SK-N-SH (cell line): ENCODE data around the gene STPG2. TPM values are rescaled to one million over a fixed set of nuclear protein-coding genes. Genes with fewer than 3 reads are reported as not detected.
A peak's percentile ranks its signal among the peaks of the same experiment; 100 is the strongest.

Experiments
- CTCF ChIA-PET: fragments of 300-600, 350-600 bp; formaldehyde crosslinking; extraction: SDS; loops from one replicate; lab custom pipeline; 2021; lab: Yijun Ruan, JAX
- POLR2A ChIA-PET: fragments of 350-600 bp; sonication (Branson Sonifier 250); formaldehyde crosslinking; extraction: SDS; loops from one replicate; lab custom pipeline; 2020; ENCODE audit warnings: antibody characterized with exemption, inconsistent platforms; lab: Yijun Ruan, JAX
- DNase-seq: peaks from one replicate; pipeline ENCODE4 v3.0.0; 2012
- H2AFZ ChIP-seq: fragments of 200-600 bp; sonication (generic); 2 replicates; pipeline ENCODE4 v1.8.1; 2016; ENCODE audit warnings: antibody characterized with exemption, mild to moderate bottlenecking, low read depth
- H3F3A ChIP-seq: fragments of 200-600 bp; sonication (generic); replicated peaks from 2 replicates; pipeline ENCODE3; 2016; ENCODE audit warnings: antibody characterized with exemption, mild to moderate bottlenecking; ENCODE audit not compliant: insufficient read depth
- H3K27ac ChIP-seq, 2 experiments: fragments of 200-500 bp in 1 of 2; fragments of 200-600 bp in 1 of 2; sonication (Bioruptor generic) in 1 of 2; sonication (generic), shearing (Covaris generic) in 1 of 2; 2 replicates each; pipeline versions ENCODE4 v1.5.1 to v1.6.1; 2014 to 2016; ENCODE audit warnings: low read depth in 2 of 2, inconsistent platforms in 1 of 2, low read length in 1 of 2, mild to moderate bottlenecking in 1 of 2, mixed read lengths in 1 of 2
- H3K27me3 ChIP-seq: fragments of 200-600 bp; sonication (generic), shearing (Covaris generic); 2 replicates; pipeline ENCODE4 v1.6.1; 2016; ENCODE audit warnings: mixed run types; ENCODE audit not compliant: insufficient read depth
- H3K36me3 ChIP-seq, 2 experiments: fragments of 200-500 bp in 1 of 2; fragments of 200-600 bp in 1 of 2; sonication (Bioruptor generic) in 1 of 2; sonication (generic) in 1 of 2; replicated peaks in 1 of 2; 2 replicates each; pipeline versions ENCODE3 to v1.5.1; 2014 to 2016; ENCODE audit warnings: low read length in 1 of 2, mild to moderate bottlenecking in 1 of 2; ENCODE audit not compliant: insufficient read depth in 2 of 2, control insufficient read depth in 1 of 2
- H3K4me1 ChIP-seq, 2 experiments: fragments of 200-500 bp in 1 of 2; fragments of 200-600 bp in 1 of 2; sonication (Bioruptor generic) in 1 of 2; sonication (generic), shearing (Covaris generic) in 1 of 2; 2 replicates each; pipeline versions ENCODE4 v1.5.1 to v1.6.1; 2014 to 2016; ENCODE audit warnings: low read depth in 1 of 2, low read length in 1 of 2, mixed run types in 1 of 2; ENCODE audit not compliant: insufficient read depth in 2 of 2, control insufficient read depth in 1 of 2
- H3K4me2 ChIP-seq: fragments of 200-600 bp; sonication (generic), shearing (Covaris generic); 2 replicates; pipeline ENCODE4 v1.6.1; 2017; ENCODE audit warnings: mixed run types
- H3K4me3 ChIP-seq, 2 experiments: fragments of 200-500 bp in 1 of 2; fragments of 200-600 bp in 1 of 2; sonication (Bioruptor generic) in 1 of 2; sonication (generic), shearing (Covaris generic) in 1 of 2; 2 replicates each; pipeline versions ENCODE4 v1.5.1 to v1.8.1; 2014 to 2016; ENCODE audit warnings: low read depth in 2 of 2, inconsistent platforms in 1 of 2, low read length in 1 of 2, mild to moderate bottlenecking in 1 of 2, mixed read lengths in 1 of 2, moderate library complexity in 1 of 2
- H3K79me2 ChIP-seq: fragments of 200-600 bp; sonication (generic); 2 replicates; pipeline ENCODE4 v1.8.1; 2017; ENCODE audit warnings: mild to moderate bottlenecking; ENCODE audit not compliant: insufficient read depth
- H3K9ac ChIP-seq: fragments of 200-600 bp; sonication (generic); 2 replicates; pipeline ENCODE4 v1.6.1; 2017; ENCODE audit warnings: mixed run types
- H3K9me2 ChIP-seq: fragments of 200-600 bp; sonication (generic); 2 replicates; pipeline ENCODE4 v1.6.1; 2017; ENCODE audit warnings: mixed run types
- H3K9me3 ChIP-seq: fragments of 200-600 bp; sonication (generic); 2 replicates; pipeline ENCODE4 v1.6.1; 2017; ENCODE audit warnings: mixed run types, mild to moderate bottlenecking, moderate library complexity
- H4K20me1 ChIP-seq: fragments of 200-600 bp; sonication (generic); 2 replicates; pipeline ENCODE4 v1.6.1; 2017; ENCODE audit warnings: mild to moderate bottlenecking, mixed run types; ENCODE audit not compliant: insufficient read depth
- EP300 ChIP-seq, 2 experiments: IDR thresholded peaks; 2 replicates each; pipeline versions ENCODE4 v1.4.0 to v1.6.1; 2012; ENCODE audit warnings: borderline replicate concordance in 1 of 2, low read depth in 1 of 2, low read length in 1 of 2
- EZH2phosphoT487 ChIP-seq: fragments of 200-600 bp; sonication (generic); IDR thresholded peaks from 2 replicates; pipeline ENCODE4 v1.6.1; 2017; ENCODE audit warnings: low read depth, mixed run types, mild to moderate bottlenecking, antibody characterized with exemption, moderate library complexity, borderline replicate concordance
- FOSL2 ChIP-seq: IDR thresholded peaks from 2 replicates; pipeline ENCODE4 v1.4.0; 2012; ENCODE audit warnings: low read depth, mild to moderate bottlenecking, moderate library complexity, borderline replicate concordance
- FOXJ3 ChIP-seq: sonication (generic); formaldehyde crosslinking; IDR thresholded peaks from 2 replicates; pipeline ENCODE4 v1.5.1; 2020; ENCODE audit warnings: mild to moderate bottlenecking, missing genetic modification reagents
- JUND ChIP-seq: IDR thresholded peaks from 2 replicates; pipeline ENCODE4 v1.4.0; 2012
- MAX ChIP-seq: IDR thresholded peaks from 2 replicates; pipeline ENCODE4 v1.4.0; 2012; ENCODE audit warnings: low read depth
- MEF2A ChIP-seq: IDR thresholded peaks from 2 replicates; pipeline ENCODE4 v1.4.0; 2012; ENCODE audit warnings: low read depth, borderline replicate concordance
- NFIC ChIP-seq: IDR thresholded peaks from 2 replicates; pipeline ENCODE4 v1.4.0; 2012; ENCODE audit warnings: borderline replicate concordance
- RXRA ChIP-seq: IDR thresholded peaks from 2 replicates; pipeline ENCODE4 v1.4.0; 2012; ENCODE audit warnings: low read depth, mild to moderate bottlenecking, borderline replicate concordance
- TCF12 ChIP-seq: IDR thresholded peaks from 2 replicates; pipeline ENCODE4 v1.4.0; 2012
- YY1 ChIP-seq: IDR thresholded peaks from 2 replicates; pipeline ENCODE4 v1.4.0; 2012; ENCODE audit warnings: low read depth, mild to moderate bottlenecking
- polyA plus RNA-seq, 3 experiments: library from polyadenylated mRNA; depleted of rRNA; stranded (reverse); fragments of >200 nt; gene quantifications; 2 replicates each; pipeline ENCODE4 v1.2.3, GENCODE V29; 2012
- TF ChIP-seq, protein P1 (sequence below): fragments of 200-600 bp; sonication (generic); IDR thresholded peaks from 2 replicates; pipeline ENCODE4 v1.6.1; 2017; ENCODE audit warnings: antibody characterized with exemption, mild to moderate bottlenecking, moderate library complexity
- TF ChIP-seq, protein P2 (sequence below): IDR thresholded peaks from 2 replicates; pipeline ENCODE4 v1.4.0; 2012; ENCODE audit warnings: low read depth, borderline replicate concordance
- TF ChIP-seq, protein P3 (sequence below): IDR thresholded peaks from 2 replicates; pipeline ENCODE4; 2012
- TF ChIP-seq, protein P4 (sequence below): IDR thresholded peaks from 2 replicates; pipeline ENCODE4 v1.6.1; 2012; ENCODE audit warnings: mild to moderate bottlenecking, low read depth, low read length, moderate library complexity

STPG2 gene
- polyA plus RNA-seq, 1 of the 3 experiments (the other 2 are of a cell fraction), result not detected

DNA sequence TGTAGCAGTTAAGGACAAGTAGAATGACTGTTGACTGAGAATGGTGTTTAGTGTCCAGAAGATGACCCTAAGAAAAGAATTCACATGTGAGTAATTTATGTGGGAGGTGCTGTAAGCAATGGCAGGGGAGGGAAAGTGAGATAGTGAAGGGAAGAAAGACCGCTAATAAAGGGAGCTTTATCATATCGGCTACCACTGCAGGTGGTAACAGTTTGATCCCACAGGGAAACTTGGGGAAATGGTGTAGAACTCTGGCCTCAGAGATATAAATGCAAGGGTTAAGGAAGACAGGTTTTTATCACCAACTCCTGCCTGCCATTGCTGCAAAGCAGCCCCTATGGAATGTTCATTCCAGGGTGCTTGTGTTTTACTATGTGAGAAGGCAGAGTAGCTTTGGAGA, 489.6 kb downstream of the STPG2 start (continued):
- TF ChIP-seq, protein P1, sequence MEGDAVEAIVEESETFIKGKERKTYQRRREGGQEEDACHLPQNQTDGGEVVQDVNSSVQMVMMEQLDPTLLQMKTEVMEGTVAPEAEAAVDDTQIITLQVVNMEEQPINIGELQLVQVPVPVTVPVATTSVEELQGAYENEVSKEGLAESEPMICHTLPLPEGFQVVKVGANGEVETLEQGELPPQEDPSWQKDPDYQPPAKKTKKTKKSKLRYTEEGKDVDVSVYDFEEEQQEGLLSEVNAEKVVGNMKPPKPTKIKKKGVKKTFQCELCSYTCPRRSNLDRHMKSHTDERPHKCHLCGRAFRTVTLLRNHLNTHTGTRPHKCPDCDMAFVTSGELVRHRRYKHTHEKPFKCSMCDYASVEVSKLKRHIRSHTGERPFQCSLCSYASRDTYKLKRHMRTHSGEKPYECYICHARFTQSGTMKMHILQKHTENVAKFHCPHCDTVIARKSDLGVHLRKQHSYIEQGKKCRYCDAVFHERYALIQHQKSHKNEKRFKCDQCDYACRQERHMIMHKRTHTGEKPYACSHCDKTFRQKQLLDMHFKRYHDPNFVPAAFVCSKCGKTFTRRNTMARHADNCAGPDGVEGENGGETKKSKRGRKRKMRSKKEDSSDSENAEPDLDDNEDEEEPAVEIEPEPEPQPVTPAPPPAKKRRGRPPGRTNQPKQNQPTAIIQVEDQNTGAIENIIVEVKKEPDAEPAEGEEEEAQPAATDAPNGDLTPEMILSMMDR, result no peak
- TF ChIP-seq FOXJ3 (CRISPR knock-in tag) (no peak), EZH2phosphoT487 (no peak)

DNA sequence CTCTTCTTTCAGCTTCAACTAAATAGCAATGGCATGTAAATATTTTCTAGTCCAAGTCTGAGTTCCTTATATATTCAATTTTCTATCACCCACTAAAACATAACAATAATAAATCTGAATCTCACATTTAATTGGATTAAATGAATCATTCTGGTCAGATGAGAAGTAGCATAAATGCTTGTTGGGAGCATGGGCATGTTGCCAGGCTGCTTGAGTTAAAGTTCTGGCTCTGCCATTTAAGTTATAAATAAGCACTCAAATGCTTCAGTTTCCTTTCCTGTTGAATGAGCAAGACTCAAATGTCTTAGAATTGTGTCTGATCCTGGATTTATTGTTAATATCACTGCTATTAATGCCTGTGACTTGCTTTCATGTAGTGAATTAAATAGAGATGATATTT, 496.3 kb downstream of the STPG2 start:
- Histone ChIP-seq H3F3A (peaks cover 6% of the 10 kb centered on the region), H3K9me3 (no peaks in the 10 kb centered on the region), H2AFZ (no peak overlapping the region), H3K79me2 (no peaks in the 10 kb centered on the region), H3K9me2 (no peaks in the 10 kb centered on the region), H3K4me2 (0 out of 2 replicates have a peak overlapping the region, but pooled peaks have one; percentile 10), H3K27ac (peak overlapping the region in 1 of 2 experiments; percentile 45; a peak in 1 of 4 replicates), H3K4me3 (no peak overlapping the region), H3K36me3 (no peaks in the 10 kb centered on the region), H3K27me3 (no peaks in the 10 kb centered on the region), H4K20me1 (no peaks in the 10 kb centered on the region), H3K4me1 (peaks cover 3 to 7% of the 10 kb centered on the region in 2 experiments; a peak in 2 of 4 replicates), H3K9ac (no peak overlapping the region)
- ChIA-PET POLR2A (no interaction called here), CTCF (no interaction called here)
- no peak for DNase-seq
- TF ChIP-seq EP300 (IDR thresholded peaks at IDR 0.05; ENCODE audit: borderline replicate concordance in 1 of 2, low read depth in 1 of 2, low read length in 1 of 2), result peak in 1 of 2 experiments; percentile 51; a peak in 1 of 4 replicates
- 0 out of 2 replicates have a peak, but pooled peaks have one; percentile 25 for TF ChIP-seq MEF2A
- TF ChIP-seq, protein P2, sequence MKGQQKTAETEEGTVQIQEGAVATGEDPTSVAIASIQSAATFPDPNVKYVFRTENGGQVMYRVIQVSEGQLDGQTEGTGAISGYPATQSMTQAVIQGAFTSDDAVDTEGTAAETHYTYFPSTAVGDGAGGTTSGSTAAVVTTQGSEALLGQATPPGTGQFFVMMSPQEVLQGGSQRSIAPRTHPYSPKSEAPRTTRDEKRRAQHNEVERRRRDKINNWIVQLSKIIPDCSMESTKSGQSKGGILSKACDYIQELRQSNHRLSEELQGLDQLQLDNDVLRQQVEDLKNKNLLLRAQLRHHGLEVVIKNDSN, result no peak
- TF ChIP-seq NFIC, result peak; percentile 67
- TF ChIP-seq TCF12, result peak; percentile 32; the same call in 1 of the 2 replicates
- peak; percentile 18; the same call in 1 of the 2 replicates for TF ChIP-seq FOSL2
- TF ChIP-seq MAX, result no peak
- TF ChIP-seq, protein P3, sequence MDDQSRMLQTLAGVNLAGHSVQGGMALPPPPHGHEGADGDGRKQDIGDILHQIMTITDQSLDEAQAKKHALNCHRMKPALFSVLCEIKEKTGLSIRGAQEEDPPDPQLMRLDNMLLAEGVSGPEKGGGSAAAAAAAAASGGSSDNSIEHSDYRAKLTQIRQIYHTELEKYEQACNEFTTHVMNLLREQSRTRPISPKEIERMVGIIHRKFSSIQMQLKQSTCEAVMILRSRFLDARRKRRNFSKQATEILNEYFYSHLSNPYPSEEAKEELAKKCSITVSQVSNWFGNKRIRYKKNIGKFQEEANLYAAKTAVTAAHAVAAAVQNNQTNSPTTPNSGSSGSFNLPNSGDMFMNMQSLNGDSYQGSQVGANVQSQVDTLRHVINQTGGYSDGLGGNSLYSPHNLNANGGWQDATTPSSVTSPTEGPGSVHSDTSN, result peak; percentile 45
- peak; percentile 39 for TF ChIP-seq JUND
- TF ChIP-seq, protein P4, sequence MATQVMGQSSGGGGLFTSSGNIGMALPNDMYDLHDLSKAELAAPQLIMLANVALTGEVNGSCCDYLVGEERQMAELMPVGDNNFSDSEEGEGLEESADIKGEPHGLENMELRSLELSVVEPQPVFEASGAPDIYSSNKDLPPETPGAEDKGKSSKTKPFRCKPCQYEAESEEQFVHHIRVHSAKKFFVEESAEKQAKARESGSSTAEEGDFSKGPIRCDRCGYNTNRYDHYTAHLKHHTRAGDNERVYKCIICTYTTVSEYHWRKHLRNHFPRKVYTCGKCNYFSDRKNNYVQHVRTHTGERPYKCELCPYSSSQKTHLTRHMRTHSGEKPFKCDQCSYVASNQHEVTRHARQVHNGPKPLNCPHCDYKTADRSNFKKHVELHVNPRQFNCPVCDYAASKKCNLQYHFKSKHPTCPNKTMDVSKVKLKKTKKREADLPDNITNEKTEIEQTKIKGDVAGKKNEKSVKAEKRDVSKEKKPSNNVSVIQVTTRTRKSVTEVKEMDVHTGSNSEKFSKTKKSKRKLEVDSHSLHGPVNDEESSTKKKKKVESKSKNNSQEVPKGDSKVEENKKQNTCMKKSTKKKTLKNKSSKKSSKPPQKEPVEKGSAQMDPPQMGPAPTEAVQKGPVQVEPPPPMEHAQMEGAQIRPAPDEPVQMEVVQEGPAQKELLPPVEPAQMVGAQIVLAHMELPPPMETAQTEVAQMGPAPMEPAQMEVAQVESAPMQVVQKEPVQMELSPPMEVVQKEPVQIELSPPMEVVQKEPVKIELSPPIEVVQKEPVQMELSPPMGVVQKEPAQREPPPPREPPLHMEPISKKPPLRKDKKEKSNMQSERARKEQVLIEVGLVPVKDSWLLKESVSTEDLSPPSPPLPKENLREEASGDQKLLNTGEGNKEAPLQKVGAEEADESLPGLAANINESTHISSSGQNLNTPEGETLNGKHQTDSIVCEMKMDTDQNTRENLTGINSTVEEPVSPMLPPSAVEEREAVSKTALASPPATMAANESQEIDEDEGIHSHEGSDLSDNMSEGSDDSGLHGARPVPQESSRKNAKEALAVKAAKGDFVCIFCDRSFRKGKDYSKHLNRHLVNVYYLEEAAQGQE, result no peak
- no peak for TF ChIP-seq RXRA
- TF ChIP-seq YY1, result no peak
